Occipital lobe (tissue), 2 donors: ENCODE measurements around the gene JOSD2. TPM values are rescaled to one million over a fixed set of nuclear protein-coding genes. Genes with fewer than 3 reads are reported as not detected.

ENCODE experiments used
- DNase-seq: peaks from one replicate; lab custom pipeline; 2025; lab: John Stamatoyannopoulos, UW
- total RNA-seq: library from RNA; depleted of rRNA; stranded (reverse); fragments of >200 nt; gene quantifications from one replicate; pipeline ENCODE4 v1.2.3, GENCODE V29; 2014

JOSD2 gene
- total RNA-seq, 1 donor from 2014 or later: 3.9 TPM

DNA sequence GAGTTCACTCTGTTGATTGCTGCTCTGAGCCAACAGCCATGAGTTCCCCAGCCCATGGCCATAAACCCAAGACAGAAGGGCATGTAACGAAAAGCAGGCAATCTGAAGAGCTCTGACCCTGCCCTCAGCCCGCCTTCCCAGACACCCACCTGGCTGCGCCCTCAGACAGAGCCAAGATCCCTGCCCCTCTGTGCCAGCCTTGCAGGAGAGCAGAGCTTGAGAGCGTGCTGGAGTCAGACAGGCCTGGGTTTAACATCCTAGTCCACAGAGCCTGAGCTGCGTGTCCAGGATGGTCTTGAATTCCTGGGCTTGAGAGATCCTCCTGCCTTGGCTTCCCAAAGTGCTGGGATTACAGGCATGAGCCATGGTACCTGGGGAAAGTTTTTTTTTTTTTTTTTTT, 53.7 kb downstream of the JOSD2 start:
- no peak for DNase-seq

Other genes starting within 250 kb of the JOSD2 start
- 2.3 TPM for gene KCNC3, start 181.8 kb downstream of the JOSD2 start, total RNA-seq
- 0.16 TPM for gene NAPSA, start 145.6 kb downstream of the JOSD2 start, total RNA-seq
- gene NR1H2, start 134.7 kb downstream of the JOSD2 start, total RNA-seq: 18.9 TPM
- 17.5 TPM for gene POLD1, start 126.8 kb downstream of the JOSD2 start, total RNA-seq
- not detected for gene SPIB, start 92.3 kb downstream of the JOSD2 start, total RNA-seq
- gene MYBPC2, start 78.3 kb downstream of the JOSD2 start, total RNA-seq: not detected
- 59.0 TPM for gene EMC10, start 34.7 kb downstream of the JOSD2 start, total RNA-seq
- gene GARIN5A, start 34.3 kb downstream of the JOSD2 start, total RNA-seq: 0.62 TPM
- 0.62 TPM for gene ASPDH, start 2.7 kb upstream of the JOSD2 start, total RNA-seq
- gene LRRC4B, start 57.2 kb upstream of the JOSD2 start, total RNA-seq: 75.8 TPM
- gene SYT3, start 128.7 kb upstream of the JOSD2 start, total RNA-seq: 17.0 TPM
- 2.3 TPM for gene C19orf81, start 138.3 kb upstream of the JOSD2 start, total RNA-seq
- gene SHANK1, start 208.6 kb upstream of the JOSD2 start, total RNA-seq: 15.9 TPM
- gene CLEC11A, start 212.2 kb upstream of the JOSD2 start, total RNA-seq: 2.5 TPM